Measurements from ENCODE around the gene CUL9. TPM values are rescaled to one million over a fixed set of nuclear protein-coding genes. Genes with fewer than 3 reads are reported as not detected.

The CUL9 gene
- total RNA-seq, 2 experiments from 2014 or later = 32.9 to 37.0 TPM

DNA sequence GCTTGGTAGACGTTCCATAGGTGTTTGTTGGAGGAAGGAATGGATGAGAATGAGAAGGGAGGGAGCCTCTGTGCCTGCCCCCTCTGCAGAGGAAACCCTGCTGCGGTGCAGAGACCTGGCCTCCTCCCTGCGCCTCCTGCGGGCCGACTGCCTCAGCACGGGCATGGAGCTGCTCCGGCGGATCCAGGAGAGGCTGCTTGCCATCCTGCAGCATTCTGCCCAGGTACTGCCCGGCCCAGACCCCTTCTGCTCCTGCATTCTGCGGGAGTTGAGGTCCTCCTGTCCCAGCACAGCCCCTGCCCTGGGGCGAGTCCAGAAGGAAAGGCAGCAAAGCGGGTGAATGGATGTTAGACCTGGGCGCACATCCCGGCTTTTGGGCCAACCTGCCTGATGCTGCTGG, 41.2 kb downstream of the CUL9 start:
- Histone ChIP-seq H3K79me2 (ENCODE audit: insufficient read depth, low read depth, low read length) (no peaks in the 10 kb centered on the region; the same call in 1 of the 2 replicates), H2AFZ (ENCODE audit: low read length) (no peak overlapping the region), H3K4me3 (ENCODE audit: low read depth, low read length, poor library complexity, severe bottlenecking) (no peak overlapping the region), H3K4me2 (ENCODE audit: low read length) (peak overlapping the region; percentile 70), H3K9me2 (ENCODE audit: insufficient read depth, low read length) (no peaks in the 10 kb centered on the region), H3K36me3 (ENCODE audit: insufficient read depth, low read length) (peaks cover 29% of the 10 kb centered on the region), H3K9me3 (ENCODE audit: low read length) (no peaks in the 10 kb centered on the region), H4K20me1 (ENCODE audit: insufficient read depth, low read length) (no peaks in the 10 kb centered on the region), H3K4me1 (ENCODE audit: insufficient read depth, low read length, poor library complexity, severe bottlenecking) (peaks cover 47% of the 10 kb centered on the region), H3K27ac (ENCODE audit: low read depth, low read length, poor library complexity, severe bottlenecking) (peak overlapping the region; percentile 85)
- BruUV-seq (replicated peaks) = no TSS peak
- ChIA-PET POLR2A (interaction anchor here (0.6 to 1.5 kb wide), 4 partner anchors 48 to 384 kb away, joined by 3 to 6 read pairs (median 4); no protein-coding TSS in a partner anchor), CTCF (ENCODE audit: unreplicated experiment) (no interaction called here)
- intact Hi-C loops (cut with micrococcal nuclease; ENCODE audit: unreplicated experiment) = no loop called here
- no peak for DNase-seq (ENCODE audit: low spot score)
- TF ChIP-seq, protein P1, sequence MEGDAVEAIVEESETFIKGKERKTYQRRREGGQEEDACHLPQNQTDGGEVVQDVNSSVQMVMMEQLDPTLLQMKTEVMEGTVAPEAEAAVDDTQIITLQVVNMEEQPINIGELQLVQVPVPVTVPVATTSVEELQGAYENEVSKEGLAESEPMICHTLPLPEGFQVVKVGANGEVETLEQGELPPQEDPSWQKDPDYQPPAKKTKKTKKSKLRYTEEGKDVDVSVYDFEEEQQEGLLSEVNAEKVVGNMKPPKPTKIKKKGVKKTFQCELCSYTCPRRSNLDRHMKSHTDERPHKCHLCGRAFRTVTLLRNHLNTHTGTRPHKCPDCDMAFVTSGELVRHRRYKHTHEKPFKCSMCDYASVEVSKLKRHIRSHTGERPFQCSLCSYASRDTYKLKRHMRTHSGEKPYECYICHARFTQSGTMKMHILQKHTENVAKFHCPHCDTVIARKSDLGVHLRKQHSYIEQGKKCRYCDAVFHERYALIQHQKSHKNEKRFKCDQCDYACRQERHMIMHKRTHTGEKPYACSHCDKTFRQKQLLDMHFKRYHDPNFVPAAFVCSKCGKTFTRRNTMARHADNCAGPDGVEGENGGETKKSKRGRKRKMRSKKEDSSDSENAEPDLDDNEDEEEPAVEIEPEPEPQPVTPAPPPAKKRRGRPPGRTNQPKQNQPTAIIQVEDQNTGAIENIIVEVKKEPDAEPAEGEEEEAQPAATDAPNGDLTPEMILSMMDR (conservative IDR thresholded peaks at IDR 0.05; ENCODE audit: low read length) = no peak
- no peak for TF ChIP-seq EZH2phosphoT487 (IDR thresholded peaks at IDR 0.05; ENCODE audit: borderline replicate concordance, low read depth, low read length)

DNA sequence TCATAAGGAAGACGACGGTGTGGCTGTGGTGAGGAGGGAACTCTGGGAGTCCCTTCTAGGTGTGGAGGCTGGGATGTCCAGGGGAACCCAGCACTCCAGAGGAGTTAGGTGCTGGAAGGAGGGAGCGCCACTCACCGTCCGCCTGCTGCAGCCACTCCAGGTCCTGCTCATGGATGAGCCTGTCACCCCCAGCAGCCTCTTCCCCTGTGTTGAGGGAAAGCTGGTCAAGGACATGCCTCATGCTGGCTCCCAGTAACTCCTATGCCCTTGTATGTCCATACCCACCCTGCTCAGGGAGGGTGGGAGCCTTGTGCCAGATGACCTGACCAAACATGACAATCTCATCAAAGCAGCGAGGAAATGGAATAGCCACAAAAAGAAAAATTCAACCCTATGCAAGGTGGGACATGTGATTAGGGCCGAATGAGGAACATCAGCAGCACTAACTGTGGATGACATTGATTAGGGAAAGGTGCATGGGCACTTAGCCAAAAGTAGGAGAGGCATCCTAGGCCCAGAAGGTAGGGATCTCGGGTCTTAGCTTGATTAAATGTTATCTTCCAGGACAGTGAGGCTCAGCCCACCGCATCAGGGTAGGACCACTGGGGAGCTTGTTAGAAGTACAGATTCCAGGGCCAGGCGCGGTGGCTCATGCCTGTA, 44.3 kb downstream of the CUL9 start:
- Histone ChIP-seq H4K20me1 (ENCODE audit: insufficient read depth, low read length) (no peaks in the 10 kb centered on the region), H3K36me3 (ENCODE audit: insufficient read depth, low read length) (peaks cover 23% of the 10 kb centered on the region), H3K27ac (ENCODE audit: low read depth, low read length, poor library complexity, severe bottlenecking) (no peak overlapping the region), H3K4me1 (ENCODE audit: insufficient read depth, low read length, poor library complexity, severe bottlenecking) (peaks cover 61% of the 10 kb centered on the region), H3K79me2 (ENCODE audit: insufficient read depth, low read depth, low read length) (no peaks in the 10 kb centered on the region; the same call in 1 of the 2 replicates), H2AFZ (ENCODE audit: low read length) (no peak overlapping the region), H3K4me2 (ENCODE audit: low read length) (no peak overlapping the region), H3K9me3 (ENCODE audit: low read length) (no peaks in the 10 kb centered on the region), H3K9me2 (ENCODE audit: insufficient read depth, low read length) (no peaks in the 10 kb centered on the region), H3K4me3 (ENCODE audit: low read depth, low read length, poor library complexity, severe bottlenecking) (no peak overlapping the region)
- CTCF ChIA-PET (ENCODE audit: unreplicated experiment) = no interaction called here
- POLR2A ChIA-PET = interaction anchor here (0.6 kb wide), 1 partner anchor 30 kb away, joined by 3 read pairs; no protein-coding TSS in a partner anchor
- TF ChIP-seq, protein P1 (conservative IDR thresholded peaks at IDR 0.05; ENCODE audit: low read length) = no peak
- no peak for TF ChIP-seq EZH2phosphoT487 (IDR thresholded peaks at IDR 0.05; ENCODE audit: borderline replicate concordance, low read depth, low read length)
- no peak for DNase-seq (ENCODE audit: low spot score)
- intact Hi-C loops (cut with micrococcal nuclease; ENCODE audit: unreplicated experiment) = no loop called here
- no TSS peak for BruUV-seq (replicated peaks)
